HG03196 (cell line): ENCODE data around the gene S100A12.
"Not testable (repeated sequence)": the region's sequence is repeated elsewhere in the genome, so short reads cannot be mapped to it uniquely, and the experiment has no call there.

ENCODE experiments used
- ATAC-seq: cut with Tn5 transposase; IDR thresholded peaks from one replicate; pipeline ENCODE4 v1.9.1; 2021; ENCODE audit not compliant: unreplicated experiment

Gene S100A12

DNA sequence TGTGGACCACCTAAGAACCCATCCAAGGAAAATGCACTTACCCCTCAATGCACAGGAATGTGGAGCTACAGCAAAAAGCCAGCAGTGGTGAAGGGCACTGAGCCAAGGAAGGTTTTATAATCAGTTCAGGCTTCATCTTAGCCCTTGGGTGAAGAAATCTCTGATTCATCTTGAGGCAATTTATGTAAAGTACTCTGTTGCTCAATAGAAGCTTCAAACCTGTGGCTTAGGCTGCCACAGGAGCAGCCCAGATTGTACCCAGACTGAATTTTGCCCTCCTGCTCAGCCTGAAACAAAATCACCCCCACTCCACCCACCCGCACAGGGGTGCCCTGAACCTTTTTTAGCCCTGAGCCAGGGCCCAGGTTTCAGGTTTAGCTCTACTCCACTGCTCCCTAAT, at the start of gene S100A12:
Gene S100A12, minus strand, starts transcription at position 111 of the 400 bp plus-strand sequence. CDS start 1,029 bp downstream, outside the sequence.
- no peak for ATAC-seq

GRCh38 chr1:153422450-153423068, 47.1 kb upstream of the S100A12 start:
- ATAC-seq: no peak

GRCh38 chr1:153420306-153420705, 44.9 kb upstream of the S100A12 start:
- no peak for ATAC-seq

DNA sequence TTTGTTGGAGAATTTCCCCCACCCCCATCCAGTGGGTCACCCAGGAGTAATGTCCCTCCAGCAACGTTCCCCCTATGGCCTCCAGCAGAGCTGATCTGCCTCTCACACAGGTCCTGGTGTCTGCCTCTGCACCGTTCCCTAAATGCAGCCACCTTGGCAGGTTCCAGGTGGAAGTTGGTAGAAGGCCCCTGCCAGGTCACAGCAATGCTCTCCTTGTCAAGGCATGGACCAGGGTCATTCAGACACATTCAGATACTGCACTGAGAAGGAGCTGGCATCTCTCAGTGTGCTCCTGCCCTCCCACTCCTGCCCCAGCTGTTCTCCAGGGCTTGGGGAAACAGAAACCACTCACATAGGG, 44.0 kb upstream of the S100A12 start:
- ATAC-seq: not testable (repeated sequence)

DNA sequence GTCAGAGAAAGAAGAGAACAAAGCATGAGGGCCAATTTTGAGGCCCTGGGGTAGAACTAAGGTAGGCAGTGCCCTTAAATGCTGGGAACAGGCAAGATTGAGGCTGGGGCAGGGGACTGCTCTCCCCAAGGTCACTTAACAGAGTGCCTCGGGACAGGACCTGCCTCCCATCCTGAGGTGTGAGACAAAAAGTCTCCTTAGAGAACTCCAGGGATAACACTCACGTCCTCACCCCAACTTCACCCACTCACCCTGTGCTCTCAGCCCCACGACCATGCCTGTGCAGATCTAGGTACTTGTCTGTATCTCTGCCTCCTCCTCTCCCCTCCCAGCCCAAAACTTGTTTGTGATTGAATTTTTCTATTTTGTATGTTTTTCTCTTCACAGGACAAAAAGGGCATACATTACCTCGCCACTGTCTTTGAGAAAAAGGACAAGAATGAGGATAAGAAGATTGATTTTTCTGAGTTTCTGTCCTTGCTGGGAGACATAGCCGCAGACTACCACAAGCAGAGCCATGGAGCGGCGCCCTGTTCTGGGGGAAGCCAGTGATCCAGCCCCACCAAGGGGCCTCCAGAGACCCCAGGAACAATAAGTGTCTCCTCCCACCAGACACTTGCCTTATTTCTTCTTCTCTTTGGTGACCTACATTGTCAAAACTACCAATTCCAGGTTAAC, 43.5 kb upstream of the S100A12 start:
- not testable (repeated sequence) for ATAC-seq

DNA sequence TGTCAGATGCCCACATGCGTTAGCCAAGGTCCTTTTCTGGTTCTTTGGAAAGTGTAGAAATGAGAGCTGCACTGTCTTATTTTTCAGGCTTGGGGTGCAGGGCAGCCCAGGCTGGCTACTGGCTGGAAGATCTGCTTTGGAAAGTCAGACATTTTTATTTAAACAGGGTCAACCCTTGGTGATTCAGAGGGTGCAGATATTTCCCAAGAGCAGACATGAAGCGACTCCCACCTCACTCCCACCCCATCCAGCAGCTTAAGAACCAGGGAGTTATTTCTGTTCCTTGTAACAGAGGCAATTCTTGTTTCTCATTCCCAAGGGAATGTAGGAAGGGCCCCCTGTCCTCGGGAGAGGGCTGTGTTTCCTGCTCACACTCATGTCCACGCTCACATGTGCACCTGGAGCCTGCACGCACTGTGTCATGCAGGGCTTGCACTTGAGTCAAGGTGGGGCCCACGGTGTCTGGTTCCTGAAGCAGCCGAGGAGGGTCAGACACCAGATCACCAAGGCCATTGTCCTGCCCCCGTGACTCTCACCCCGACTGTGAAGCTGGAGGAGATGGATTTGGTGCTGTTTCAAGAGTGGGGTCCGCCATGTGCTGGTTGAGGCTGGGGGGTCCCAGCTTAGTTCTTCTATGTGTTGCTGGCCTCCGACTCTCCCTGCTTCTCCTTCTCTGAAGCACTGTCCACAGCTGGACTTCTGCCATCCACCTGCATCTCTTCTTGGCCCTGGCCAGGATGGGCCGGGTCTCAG, 41.9 kb upstream of the S100A12 start:
- ATAC-seq: no peak

- no peak for ATAC-seq
These were observed 40.6 kb upstream of the S100A12 start, which contains the start of gene S100A7A for GRCh38 chr1:153415850-153416570. TSS of gene S100A7A (plus strand) at chr1:153416520. CDS start at chr1:153418083, 1,563 bp downstream.

GRCh38 chr1:153413961-153414360, 38.5 kb upstream of the S100A12 start:
- ATAC-seq: not testable (repeated sequence)

DNA sequence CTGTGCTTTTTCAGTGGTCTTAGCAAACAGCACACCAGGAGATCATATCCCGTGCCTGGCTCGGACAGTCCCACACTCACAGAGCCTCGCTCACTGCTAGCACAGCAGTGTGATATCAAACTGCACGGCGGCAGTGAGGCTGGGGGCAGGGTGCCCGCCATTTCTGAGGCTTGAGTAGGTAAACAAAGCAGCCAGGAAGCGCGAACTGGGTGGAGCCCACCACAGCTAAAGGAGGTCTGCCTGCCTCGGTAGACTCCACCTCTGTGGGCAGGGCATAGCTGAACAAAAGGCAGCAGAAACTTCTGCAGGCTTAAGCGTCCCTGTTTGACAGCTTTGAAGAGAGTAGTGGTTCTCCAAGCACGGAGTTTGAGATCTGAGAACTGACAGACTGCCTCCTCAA, 31.9 kb upstream of the S100A12 start:
- ATAC-seq: not testable (repeated sequence)

DNA sequence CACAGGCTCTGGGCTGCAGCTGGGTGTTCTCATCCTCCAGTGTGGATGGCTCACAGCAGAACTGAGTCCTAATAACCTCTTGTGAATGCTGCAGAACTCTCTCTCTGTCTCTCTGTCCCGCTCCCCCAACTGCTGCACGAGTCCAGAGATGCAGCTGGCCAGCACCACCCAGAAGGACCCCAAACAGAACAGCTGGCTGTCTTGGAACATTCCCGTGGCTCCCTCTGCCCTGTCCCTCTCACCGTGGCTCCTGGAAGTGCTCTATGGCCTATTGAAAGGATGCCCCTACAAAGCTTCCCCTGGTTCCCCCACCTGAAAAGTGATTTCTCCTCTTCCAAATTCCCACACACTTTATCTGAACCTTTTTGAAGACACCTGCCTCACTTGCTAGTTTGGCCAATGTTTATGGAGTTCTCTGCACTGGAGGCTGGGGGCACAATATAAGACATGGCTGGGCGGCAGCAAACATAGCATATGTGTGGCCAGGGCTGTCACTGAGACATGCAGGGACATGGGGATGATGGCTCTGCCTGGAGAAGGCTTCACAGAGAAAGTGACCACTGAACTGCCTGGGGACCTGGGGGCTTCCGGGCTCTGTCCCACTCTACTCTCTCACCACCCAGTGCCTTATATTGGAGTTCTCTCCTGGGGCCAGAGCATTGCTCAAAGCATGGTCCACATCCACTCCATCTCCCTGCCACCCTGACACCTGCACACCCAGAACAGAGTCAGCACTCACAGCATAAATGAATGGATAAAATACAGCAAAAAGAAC, 30.6 kb upstream of the S100A12 start:
- not testable (repeated sequence) for ATAC-seq

- ATAC-seq: no peak
These were observed 29.3 kb upstream of the S100A12 start for GRCh38 chr1:153404768-153405167.

GRCh38 chr1:153404086-153404635, 28.7 kb upstream of the S100A12 start:
- ATAC-seq: no peak

DNA sequence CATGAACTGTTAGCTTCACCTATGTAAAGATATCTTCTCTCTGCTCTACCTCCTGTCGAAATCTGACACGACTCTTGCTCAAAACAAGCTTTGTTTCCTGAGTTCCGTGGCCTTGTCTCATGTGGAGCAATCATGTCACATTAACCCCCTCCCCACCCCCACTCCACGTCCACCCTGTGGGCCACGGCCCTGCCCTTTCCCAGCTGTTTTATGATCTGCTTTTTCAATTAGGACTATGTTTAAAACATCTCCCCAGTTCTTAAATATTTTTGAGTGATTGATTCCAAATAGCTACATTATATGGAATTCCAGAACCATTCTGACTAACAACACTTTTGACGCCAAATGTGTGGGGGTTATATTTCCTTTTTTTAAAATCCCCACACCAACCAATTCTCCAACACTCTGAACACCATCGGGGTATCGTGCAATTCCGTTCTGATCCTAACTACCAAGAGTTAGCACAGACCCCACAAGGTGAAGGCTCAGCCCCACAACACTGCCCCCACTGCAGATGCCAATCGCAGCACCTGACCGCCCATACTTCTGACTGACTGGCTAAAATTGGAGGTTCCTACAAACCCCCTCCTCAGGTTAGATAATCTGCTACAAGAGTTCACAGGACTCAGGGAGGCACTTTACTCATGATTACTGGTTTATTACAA, 28.1 kb upstream of the S100A12 start:
- no peak for ATAC-seq

DNA sequence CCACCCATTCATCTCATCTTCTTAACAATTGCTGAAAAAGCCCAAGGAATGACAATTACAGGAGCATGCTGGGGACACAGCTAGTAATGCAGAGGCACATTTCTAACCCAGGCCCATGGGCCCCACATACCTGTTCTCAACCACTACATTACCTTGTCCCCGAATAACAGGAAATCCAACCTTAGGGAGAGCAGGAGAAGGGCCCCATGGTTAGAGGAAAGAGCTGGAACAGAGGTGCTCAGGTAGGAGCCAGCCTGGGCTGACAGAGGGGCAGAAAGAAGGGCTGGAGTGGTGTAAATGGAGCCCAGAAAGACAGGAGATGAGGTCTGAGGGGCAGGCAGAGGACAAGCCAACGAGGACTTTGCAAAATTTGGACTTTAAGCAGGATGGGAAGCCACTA, 26.8 kb upstream of the S100A12 start:
- no peak for ATAC-seq

- no peak for ATAC-seq
These were observed 26.0 kb upstream of the S100A12 start for GRCh38 chr1:153401461-153401860.

- ATAC-seq: no peak
These were observed 24.8 kb upstream of the S100A12 start for GRCh38 chr1:153400244-153400643.

DNA sequence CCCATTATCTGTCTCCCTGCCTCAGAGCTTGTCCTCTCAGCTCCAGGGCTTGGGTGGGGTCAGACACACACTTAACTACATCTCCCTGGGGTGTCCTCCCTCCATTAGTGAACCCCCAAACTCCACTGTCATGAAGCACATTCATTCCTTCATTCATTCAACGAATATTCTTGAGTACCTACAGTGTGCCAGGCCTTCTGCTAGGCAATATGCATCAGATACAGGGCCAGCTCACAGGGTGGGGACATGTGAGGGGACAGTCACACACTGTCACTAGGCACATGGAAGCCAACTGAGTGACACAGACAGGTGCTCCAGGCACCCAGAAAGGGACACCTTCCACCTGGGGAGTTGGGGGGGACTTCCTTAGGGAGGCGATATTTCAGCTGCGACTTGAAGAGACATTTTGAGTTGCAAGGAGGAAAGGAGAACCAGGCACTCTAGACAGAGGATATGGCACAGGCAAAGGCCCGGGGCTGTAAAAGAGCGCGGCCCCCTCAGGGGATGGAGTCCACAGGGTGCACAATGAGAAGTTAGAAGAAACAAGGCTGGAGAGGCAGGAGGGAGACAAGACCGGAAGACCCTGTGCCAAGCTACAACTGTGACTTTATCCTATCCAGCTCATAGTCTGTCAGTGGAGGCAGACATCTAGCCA, 24.1 kb upstream of the S100A12 start:
- ATAC-seq: no peak

DNA sequence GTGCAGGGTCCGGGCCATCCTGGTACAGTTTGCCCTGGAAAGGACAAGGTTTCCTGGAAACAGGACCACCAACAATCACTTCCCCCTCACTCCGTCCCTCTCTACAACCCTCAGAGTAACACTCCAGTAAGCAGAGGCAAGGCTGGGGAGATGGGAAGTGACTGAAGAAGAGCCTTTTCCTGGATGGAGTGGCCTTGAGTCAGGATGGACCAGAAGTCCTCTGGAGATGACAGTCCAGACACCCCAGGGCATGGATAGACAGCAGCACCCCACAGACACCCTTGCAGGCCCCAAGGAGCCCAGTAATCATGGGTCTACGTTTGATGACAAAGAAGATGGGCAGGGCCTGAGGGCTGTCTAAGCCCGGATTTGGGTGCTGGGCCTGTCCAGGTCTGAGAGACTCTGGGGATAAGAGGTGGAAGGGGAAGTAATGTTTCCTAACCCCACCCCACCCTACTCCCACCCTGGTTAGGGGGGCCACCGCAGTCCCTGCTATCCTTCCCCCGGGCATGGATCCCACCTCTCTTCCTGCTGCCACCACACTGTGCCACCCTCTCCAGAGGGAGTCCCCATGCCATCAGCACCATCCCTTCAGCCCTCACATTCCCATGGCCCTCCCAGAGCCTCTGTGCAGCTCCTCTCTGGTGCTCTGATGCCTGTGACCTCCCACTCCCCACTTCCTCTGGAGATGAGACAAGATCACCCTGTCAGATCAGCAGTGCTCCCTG, 22.7 kb upstream of the S100A12 start:
- ATAC-seq: no peak
